GM18867 (cell line): Measurements from ENCODE around the gene THAP2.
"Not testable (repeated sequence)": the region's sequence is repeated elsewhere in the genome, so short reads cannot be mapped to it uniquely, and the experiment has no call there.

ENCODE experiments used
- ATAC-seq: cut with Tn5 transposase; IDR thresholded peaks from one replicate; pipeline ENCODE4 v1.9.1; 2021; ENCODE audit warnings: mild to moderate bottlenecking, moderate library complexity; ENCODE audit not compliant: unreplicated experiment

The THAP2 gene

GRCh38 chr12:71702181-71702580 is 38.1 kb downstream of the THAP2 start:
- ATAC-seq = not testable (repeated sequence)

GRCh38 chr12:71702590-71702989 is 38.5 kb downstream of the THAP2 start:
- no peak for ATAC-seq

- no peak for ATAC-seq
Observed at GRCh38 chr12:71703206-71703605, 39.1 kb downstream of the THAP2 start.

- ATAC-seq = no peak
Observed at GRCh38 chr12:71704920-71705319, 40.8 kb downstream of the THAP2 start.

- ATAC-seq = no peak
Observed at GRCh38 chr12:71708658-71709057, 44.6 kb downstream of the THAP2 start.

- no peak for ATAC-seq
Observed at GRCh38 chr12:71710276-71711125, 46.4 kb downstream of the THAP2 start.

- no peak for ATAC-seq
Observed at GRCh38 chr12:71718611-71719010, 54.5 kb downstream of the THAP2 start.

- ATAC-seq = no peak
Observed at GRCh38 chr12:71719647-71720370, 55.7 kb downstream of the THAP2 start.

- ATAC-seq = no peak
Observed at GRCh38 chr12:71721783-71722505, 57.8 kb downstream of the THAP2 start.

GRCh38 chr12:71725011-71725410 is 60.9 kb downstream of the THAP2 start:
- ATAC-seq = no peak

- no peak for ATAC-seq
Observed at GRCh38 chr12:71726548-71726947, 62.4 kb downstream of the THAP2 start.

- no peak for ATAC-seq
Observed at GRCh38 chr12:71727958-71728357, 63.9 kb downstream of the THAP2 start.
